WTC11 (cell line): ENCODE measurements around the gene N4BP2L2. TPM values are rescaled to one million over a fixed set of nuclear protein-coding genes. Genes with fewer than 3 reads are reported as not detected.

ENCODE experiments used
- ATAC-seq: fragments of 200-7000 bp; cut with Tn5 transposase; 2 replicates; pipeline ENCODE4 v1.10.0; 2021; ENCODE audit warnings: mild to moderate bottlenecking, moderate library complexity
- CTCF ChIA-PET: fragments of 300-600 bp; sonication (Branson Sonifier 250); formaldehyde crosslinking; loops from one replicate; lab custom pipeline; 2021; ENCODE audit warnings: antibody characterized with exemption; lab: Charles Lee
- POLR2A ChIA-PET: fragments of 350-600 bp; sonication (Branson Sonifier 250); formaldehyde crosslinking; loops from one replicate; lab custom pipeline; 2021; ENCODE audit warnings: antibody characterized with exemption; lab: Charles Lee
- DNase-seq: peaks from one replicate; pipeline ENCODE4 v3.0.0; 2021; ENCODE audit warnings: low spot score
- H3K27ac Mint-ChIP-seq: 2 replicates; pipeline ENCODE4 v1.8.0; 2021; ENCODE audit warnings: mixed read lengths
- H3K27me3 Mint-ChIP-seq: 2 replicates; pipeline ENCODE4 v1.8.0; 2021; ENCODE audit warnings: low read depth, mild to moderate bottlenecking, moderate library complexity, mixed read lengths
- H3K36me3 Mint-ChIP-seq: 2 replicates; pipeline ENCODE4 v1.8.0; 2021; ENCODE audit warnings: mixed read lengths
- H3K4me1 Mint-ChIP-seq: 2 replicates; pipeline ENCODE4 v1.8.0; 2022; ENCODE audit warnings: mixed read lengths
- H3K4me3 Mint-ChIP-seq: 2 replicates; pipeline ENCODE4 v1.8.0; 2021; ENCODE audit warnings: mild to moderate bottlenecking, moderate library complexity, mixed read lengths
- H3K9me3 Mint-ChIP-seq: 2 replicates; pipeline ENCODE4 v1.8.0; 2021; ENCODE audit warnings: mixed read lengths
- CBFB ChIP-seq: sonication (generic); formaldehyde crosslinking; IDR thresholded peaks from 2 replicates; pipeline ENCODE4 v1.8.1; 2022; ENCODE audit warnings: mild to moderate bottlenecking, low read depth, missing genetic modification reagents
- EMX1 ChIP-seq: fragments of 250-450 bp; sonication (Bioruptor Pico); IDR thresholded peaks from 2 replicates; pipeline ENCODE4 v1.8.0; 2021; ENCODE audit warnings: mild to moderate bottlenecking
- FOXK1 ChIP-seq: sonication (generic); formaldehyde crosslinking; IDR thresholded peaks from 2 replicates; pipeline ENCODE4 v1.8.0; 2022; ENCODE audit warnings: mild to moderate bottlenecking, moderate library complexity, missing genetic modification reagents
- JAZF1 ChIP-seq: fragments of 250-450 bp; sonication (Bioruptor Pico); IDR thresholded peaks from 2 replicates; pipeline ENCODE4 v1.9.0; 2021; ENCODE audit warnings: moderate library complexity, mild to moderate bottlenecking, inconsistent platforms
- NFE2L1 ChIP-seq: sonication (generic); formaldehyde crosslinking; IDR thresholded peaks from 2 replicates; pipeline ENCODE4 v1.8.1; 2023; ENCODE audit warnings: missing genetic modification reagents
- NFYB ChIP-seq: sonication (generic); formaldehyde crosslinking; conservative IDR thresholded peaks from 2 replicates; pipeline ENCODE4 v1.8.0; 2022; ENCODE audit warnings: low read depth, missing genetic modification reagents
- NR2C2 ChIP-seq: sonication (generic); formaldehyde crosslinking; IDR thresholded peaks from 2 replicates; pipeline ENCODE4 v1.8.0; 2022; ENCODE audit warnings: mild to moderate bottlenecking, missing genetic modification reagents
- PRRX2 ChIP-seq: fragments of 250-450 bp; sonication (Bioruptor Pico); IDR thresholded peaks from 2 replicates; pipeline ENCODE4 v1.8.0; 2021; ENCODE audit warnings: mild to moderate bottlenecking
- RELA ChIP-seq: sonication (generic); formaldehyde crosslinking; IDR thresholded peaks from 2 replicates; pipeline ENCODE4 v1.8.1; 2022; ENCODE audit warnings: missing genetic modification reagents, mild to moderate bottlenecking, borderline replicate concordance
- SP1 ChIP-seq: sonication (generic); formaldehyde crosslinking; conservative IDR thresholded peaks from 2 replicates; pipeline ENCODE4 v1.8.1; 2022; ENCODE audit warnings: missing genetic modification reagents
- TEAD1 ChIP-seq: sonication (generic); formaldehyde crosslinking; IDR thresholded peaks from 2 replicates; pipeline ENCODE4 v1.8.0; 2022; ENCODE audit warnings: mild to moderate bottlenecking, missing genetic modification reagents
- ZNF121 ChIP-seq: sonication (generic); formaldehyde crosslinking; IDR thresholded peaks from 2 replicates; pipeline ENCODE4 v1.8.0; 2023; ENCODE audit warnings: missing genetic modification reagents
- ZNF317 ChIP-seq: sonication (generic); formaldehyde crosslinking; IDR thresholded peaks from 2 replicates; pipeline ENCODE4 v1.8.1; 2023; ENCODE audit warnings: low read depth, mild to moderate bottlenecking, moderate library complexity, missing genetic modification reagents, borderline replicate concordance
- total RNA-seq: library from RNA; stranded (reverse); gene quantifications from 3 replicates; pipeline ENCODE4 v1.2.3, GENCODE V29; 2021
- TF ChIP-seq, protein P1 (sequence below): sonication (generic); formaldehyde crosslinking; IDR thresholded peaks from 2 replicates; pipeline ENCODE4 v1.8.1; 2022; ENCODE audit warnings: low read depth, missing genetic modification reagents, borderline replicate concordance
- TF ChIP-seq, protein P2 (sequence below): sonication (generic); formaldehyde crosslinking; IDR thresholded peaks from 2 replicates; pipeline ENCODE4 v1.8.0; 2022; ENCODE audit warnings: mild to moderate bottlenecking, missing genetic modification reagents
- TF ChIP-seq, protein P3 (sequence below): sonication (generic); formaldehyde crosslinking; IDR thresholded peaks from 2 replicates; pipeline ENCODE4 v1.8.1; 2023; ENCODE audit warnings: mild to moderate bottlenecking, missing genetic modification reagents, moderate library complexity
- TF ChIP-seq, protein P4 (sequence below): sonication (generic); formaldehyde crosslinking; conservative IDR thresholded peaks from 2 replicates; pipeline ENCODE4 v1.8.1; 2023; ENCODE audit warnings: mild to moderate bottlenecking, low read depth, missing genetic modification reagents, moderate library complexity
- TF ChIP-seq, protein P5 (sequence below): fragments of 200-600 bp; IDR thresholded peaks from 2 replicates; pipeline ENCODE4 v1.8.0; 2022; ENCODE audit warnings: antibody characterized with exemption
- TF ChIP-seq, protein P6 (sequence below): sonication (generic); formaldehyde crosslinking; IDR thresholded peaks from 2 replicates; pipeline ENCODE4 v1.8.1; 2023; ENCODE audit warnings: mild to moderate bottlenecking, missing genetic modification reagents

Gene N4BP2L2
- total RNA-seq, 1 experiment from 2014 or later = 68.9 TPM

DNA sequence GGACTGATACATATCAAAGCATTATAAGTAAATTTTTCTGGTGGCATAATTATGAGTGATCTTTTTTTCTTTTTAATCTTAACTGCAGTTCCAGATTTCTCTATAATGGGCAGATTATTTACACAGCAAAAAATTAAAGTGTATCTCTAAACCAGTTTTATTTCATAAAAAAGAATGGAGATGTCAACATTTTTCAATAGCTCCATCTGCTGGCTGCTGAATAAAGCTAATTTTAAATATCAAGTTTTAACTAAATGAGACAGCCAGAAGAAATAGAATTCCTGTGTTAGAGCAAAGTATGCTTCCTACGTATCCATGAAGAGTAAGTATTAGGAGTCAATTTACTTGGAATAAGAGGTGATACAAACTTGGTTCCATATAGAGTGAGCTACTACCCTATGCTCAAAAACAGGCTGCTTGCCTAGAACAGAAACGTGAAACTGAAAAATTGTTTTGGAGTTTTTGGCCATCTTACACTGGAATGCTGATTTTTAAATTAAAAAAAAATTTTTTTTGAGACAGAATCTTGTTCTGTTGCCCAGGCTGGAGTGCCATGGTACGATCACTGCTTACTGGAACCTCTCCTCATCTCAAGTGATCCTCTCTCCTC lies 42.7 kb upstream of the N4BP2L2 start:
- Mint-ChIP-seq H3K4me3 (no peak overlapping the region), H3K27ac (no peak overlapping the region), H3K36me3 (peaks cover 18% of the 10 kb centered on the region), H3K27me3 (peaks cover 15% of the 10 kb centered on the region), H3K4me1 (peaks cover 11% of the 10 kb centered on the region), H3K9me3 (peaks cover 28% of the 10 kb centered on the region)
- POLR2A ChIA-PET = no interaction called here
- TF ChIP-seq, protein P1, sequence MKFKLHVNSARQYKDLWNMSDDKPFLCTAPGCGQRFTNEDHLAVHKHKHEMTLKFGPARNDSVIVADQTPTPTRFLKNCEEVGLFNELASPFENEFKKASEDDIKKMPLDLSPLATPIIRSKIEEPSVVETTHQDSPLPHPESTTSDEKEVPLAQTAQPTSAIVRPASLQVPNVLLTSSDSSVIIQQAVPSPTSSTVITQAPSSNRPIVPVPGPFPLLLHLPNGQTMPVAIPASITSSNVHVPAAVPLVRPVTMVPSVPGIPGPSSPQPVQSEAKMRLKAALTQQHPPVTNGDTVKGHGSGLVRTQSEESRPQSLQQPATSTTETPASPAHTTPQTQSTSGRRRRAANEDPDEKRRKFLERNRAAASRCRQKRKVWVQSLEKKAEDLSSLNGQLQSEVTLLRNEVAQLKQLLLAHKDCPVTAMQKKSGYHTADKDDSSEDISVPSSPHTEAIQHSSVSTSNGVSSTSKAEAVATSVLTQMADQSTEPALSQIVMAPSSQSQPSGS (CRISPR knock-in tag) = no peak
- TF ChIP-seq, protein P2, sequence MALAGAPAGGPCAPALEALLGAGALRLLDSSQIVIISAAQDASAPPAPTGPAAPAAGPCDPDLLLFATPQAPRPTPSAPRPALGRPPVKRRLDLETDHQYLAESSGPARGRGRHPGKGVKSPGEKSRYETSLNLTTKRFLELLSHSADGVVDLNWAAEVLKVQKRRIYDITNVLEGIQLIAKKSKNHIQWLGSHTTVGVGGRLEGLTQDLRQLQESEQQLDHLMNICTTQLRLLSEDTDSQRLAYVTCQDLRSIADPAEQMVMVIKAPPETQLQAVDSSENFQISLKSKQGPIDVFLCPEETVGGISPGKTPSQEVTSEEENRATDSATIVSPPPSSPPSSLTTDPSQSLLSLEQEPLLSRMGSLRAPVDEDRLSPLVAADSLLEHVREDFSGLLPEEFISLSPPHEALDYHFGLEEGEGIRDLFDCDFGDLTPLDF (CRISPR knock-in tag) = no peak
- no peak for TF ChIP-seq EMX1 (CRISPR knock-in tag)
- TF ChIP-seq NR2C2 (CRISPR knock-in tag) = no peak
- TF ChIP-seq NFYB (CRISPR knock-in tag) = no peak
- TF ChIP-seq FOXK1 = no peak
- TF ChIP-seq TEAD1 (CRISPR knock-in tag) = no peak
- TF ChIP-seq, protein P3, sequence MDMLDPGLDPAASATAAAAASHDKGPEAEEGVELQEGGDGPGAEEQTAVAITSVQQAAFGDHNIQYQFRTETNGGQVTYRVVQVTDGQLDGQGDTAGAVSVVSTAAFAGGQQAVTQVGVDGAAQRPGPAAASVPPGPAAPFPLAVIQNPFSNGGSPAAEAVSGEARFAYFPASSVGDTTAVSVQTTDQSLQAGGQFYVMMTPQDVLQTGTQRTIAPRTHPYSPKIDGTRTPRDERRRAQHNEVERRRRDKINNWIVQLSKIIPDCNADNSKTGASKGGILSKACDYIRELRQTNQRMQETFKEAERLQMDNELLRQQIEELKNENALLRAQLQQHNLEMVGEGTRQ (CRISPR knock-in tag) = no peak
- TF ChIP-seq, protein P4, sequence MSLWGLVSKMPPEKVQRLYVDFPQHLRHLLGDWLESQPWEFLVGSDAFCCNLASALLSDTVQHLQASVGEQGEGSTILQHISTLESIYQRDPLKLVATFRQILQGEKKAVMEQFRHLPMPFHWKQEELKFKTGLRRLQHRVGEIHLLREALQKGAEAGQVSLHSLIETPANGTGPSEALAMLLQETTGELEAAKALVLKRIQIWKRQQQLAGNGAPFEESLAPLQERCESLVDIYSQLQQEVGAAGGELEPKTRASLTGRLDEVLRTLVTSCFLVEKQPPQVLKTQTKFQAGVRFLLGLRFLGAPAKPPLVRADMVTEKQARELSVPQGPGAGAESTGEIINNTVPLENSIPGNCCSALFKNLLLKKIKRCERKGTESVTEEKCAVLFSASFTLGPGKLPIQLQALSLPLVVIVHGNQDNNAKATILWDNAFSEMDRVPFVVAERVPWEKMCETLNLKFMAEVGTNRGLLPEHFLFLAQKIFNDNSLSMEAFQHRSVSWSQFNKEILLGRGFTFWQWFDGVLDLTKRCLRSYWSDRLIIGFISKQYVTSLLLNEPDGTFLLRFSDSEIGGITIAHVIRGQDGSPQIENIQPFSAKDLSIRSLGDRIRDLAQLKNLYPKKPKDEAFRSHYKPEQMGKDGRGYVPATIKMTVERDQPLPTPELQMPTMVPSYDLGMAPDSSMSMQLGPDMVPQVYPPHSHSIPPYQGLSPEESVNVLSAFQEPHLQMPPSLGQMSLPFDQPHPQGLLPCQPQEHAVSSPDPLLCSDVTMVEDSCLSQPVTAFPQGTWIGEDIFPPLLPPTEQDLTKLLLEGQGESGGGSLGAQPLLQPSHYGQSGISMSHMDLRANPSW (CRISPR knock-in tag) = no peak
- TF ChIP-seq ZNF121 = no peak
- TF ChIP-seq ZNF317 (CRISPR knock-in tag) = no peak
- TF ChIP-seq SP1 = no peak
- TF ChIP-seq PRRX2 (CRISPR knock-in tag) = no peak
- TF ChIP-seq RELA (CRISPR knock-in tag) = no peak
- no peak for TF ChIP-seq JAZF1 (CRISPR knock-in tag)
- TF ChIP-seq CBFB (CRISPR knock-in tag) = no peak
- TF ChIP-seq, protein P5, sequence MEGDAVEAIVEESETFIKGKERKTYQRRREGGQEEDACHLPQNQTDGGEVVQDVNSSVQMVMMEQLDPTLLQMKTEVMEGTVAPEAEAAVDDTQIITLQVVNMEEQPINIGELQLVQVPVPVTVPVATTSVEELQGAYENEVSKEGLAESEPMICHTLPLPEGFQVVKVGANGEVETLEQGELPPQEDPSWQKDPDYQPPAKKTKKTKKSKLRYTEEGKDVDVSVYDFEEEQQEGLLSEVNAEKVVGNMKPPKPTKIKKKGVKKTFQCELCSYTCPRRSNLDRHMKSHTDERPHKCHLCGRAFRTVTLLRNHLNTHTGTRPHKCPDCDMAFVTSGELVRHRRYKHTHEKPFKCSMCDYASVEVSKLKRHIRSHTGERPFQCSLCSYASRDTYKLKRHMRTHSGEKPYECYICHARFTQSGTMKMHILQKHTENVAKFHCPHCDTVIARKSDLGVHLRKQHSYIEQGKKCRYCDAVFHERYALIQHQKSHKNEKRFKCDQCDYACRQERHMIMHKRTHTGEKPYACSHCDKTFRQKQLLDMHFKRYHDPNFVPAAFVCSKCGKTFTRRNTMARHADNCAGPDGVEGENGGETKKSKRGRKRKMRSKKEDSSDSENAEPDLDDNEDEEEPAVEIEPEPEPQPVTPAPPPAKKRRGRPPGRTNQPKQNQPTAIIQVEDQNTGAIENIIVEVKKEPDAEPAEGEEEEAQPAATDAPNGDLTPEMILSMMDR = no peak
- TF ChIP-seq NFE2L1 (CRISPR knock-in tag) = no peak
- TF ChIP-seq, protein P6, sequence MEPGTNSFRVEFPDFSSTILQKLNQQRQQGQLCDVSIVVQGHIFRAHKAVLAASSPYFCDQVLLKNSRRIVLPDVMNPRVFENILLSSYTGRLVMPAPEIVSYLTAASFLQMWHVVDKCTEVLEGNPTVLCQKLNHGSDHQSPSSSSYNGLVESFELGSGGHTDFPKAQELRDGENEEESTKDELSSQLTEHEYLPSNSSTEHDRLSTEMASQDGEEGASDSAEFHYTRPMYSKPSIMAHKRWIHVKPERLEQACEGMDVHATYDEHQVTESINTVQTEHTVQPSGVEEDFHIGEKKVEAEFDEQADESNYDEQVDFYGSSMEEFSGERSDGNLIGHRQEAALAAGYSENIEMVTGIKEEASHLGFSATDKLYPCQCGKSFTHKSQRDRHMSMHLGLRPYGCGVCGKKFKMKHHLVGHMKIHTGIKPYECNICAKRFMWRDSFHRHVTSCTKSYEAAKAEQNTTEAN (CRISPR knock-in tag) = no peak
- DNase-seq (no peak), ATAC-seq (no peak)
- CTCF ChIA-PET = interaction anchor here (0.6 to 2.4 kb wide), 34 partner anchors 9 to 671 kb away, joined by 3 to 11 read pairs (median 4); partner anchors contain the start of genes BRCA2, N4BP2L2 and ZAR1L
